Mesendoderm (in vitro differentiated cells): ENCODE data around the gene SLC16A7.

Experiments
- DNase-seq: peaks from one replicate; pipeline ENCODE4 v3.0.0; 2013
- H2AK5ac ChIP-seq: 2 replicates; pipeline ENCODE4 v1.6.1; 2013; ENCODE audit warnings: low read length, inconsistent platforms
- H2BK120ac ChIP-seq: 2 replicates; pipeline ENCODE4 v1.6.1; 2013; ENCODE audit warnings: low read depth, mild to moderate bottlenecking, low read length, moderate library complexity, mixed read lengths
- H2BK15ac ChIP-seq: replicated peaks from 2 replicates; pipeline ENCODE4 v1.6.1; 2013; ENCODE audit warnings: low read depth, mild to moderate bottlenecking, moderate library complexity
- H2BK5ac ChIP-seq: 2 replicates; pipeline ENCODE4 v1.6.1; 2013; ENCODE audit warnings: low read length, inconsistent platforms
- H3K18ac ChIP-seq: 2 replicates; pipeline ENCODE4 v1.6.1; 2013; ENCODE audit warnings: mild to moderate bottlenecking, low read length, mixed read lengths
- H3K23ac ChIP-seq: one replicate; pipeline ENCODE4 v1.6.1; 2013; ENCODE audit warnings: low read length
- H3K27ac ChIP-seq: 2 replicates; pipeline ENCODE4 v1.5.1; 2013; ENCODE audit warnings: low read depth, mild to moderate bottlenecking, inconsistent platforms, low read length, moderate library complexity
- H3K27me3 ChIP-seq: 2 replicates; pipeline ENCODE4 v1.6.1; 2013; ENCODE audit warnings: low read length, control low read depth, mild to moderate bottlenecking, inconsistent platforms; ENCODE audit not compliant: insufficient read depth, poor library complexity
- H3K36me3 ChIP-seq: 2 replicates; pipeline ENCODE4 v1.6.1; 2013; ENCODE audit warnings: low read length, inconsistent platforms; ENCODE audit not compliant: control insufficient read depth, insufficient read depth
- H3K4ac ChIP-seq: one replicate; pipeline ENCODE4 v1.6.1; 2013; ENCODE audit warnings: low read depth, mild to moderate bottlenecking, low read length, moderate library complexity
- H3K4me1 ChIP-seq: 2 replicates; pipeline ENCODE4 v1.6.1; 2013; ENCODE audit warnings: low read depth, low read length, inconsistent platforms; ENCODE audit not compliant: control insufficient read depth
- H3K4me2 ChIP-seq: 2 replicates; pipeline ENCODE4 v1.6.1; 2013; ENCODE audit warnings: low read length
- H3K4me3 ChIP-seq: 2 replicates; pipeline ENCODE4 v1.5.1; 2013; ENCODE audit warnings: mild to moderate bottlenecking, low read length
- H3K56ac ChIP-seq: one replicate; pipeline ENCODE4 v1.6.1; 2013; ENCODE audit warnings: low read length
- H3K79me1 ChIP-seq: 2 replicates; pipeline ENCODE4 v1.6.1; 2013; ENCODE audit warnings: low read length, inconsistent platforms
- H3K79me2 ChIP-seq: 2 replicates; pipeline ENCODE4 v1.6.1; 2013; ENCODE audit warnings: mild to moderate bottlenecking, low read length; ENCODE audit not compliant: control insufficient read depth, insufficient read depth
- H3K9ac ChIP-seq: 2 replicates; pipeline ENCODE4 v1.6.1; 2013; ENCODE audit warnings: low read length, inconsistent platforms
- H4K5ac ChIP-seq: one replicate; pipeline ENCODE4 v1.6.1; 2013; ENCODE audit warnings: low read length
- H4K8ac ChIP-seq: one replicate; pipeline ENCODE4 v1.6.1; 2013; ENCODE audit warnings: low read depth, mild to moderate bottlenecking, control low read depth, low read length, moderate library complexity
- WGBS: extraction: QIAGEN DNeasy Blood & Tissue Kit; methylation state at CpG from one replicate; pipeline ENCODE4 v1.1.7; 2013; ENCODE audit warnings: low lambda C conversion rate, missing lambda C conversion rate; ENCODE audit not compliant: insufficient coverage; ENCODE audit errors: extremely low coverage; 5-methylcytosine and 5-hydroxymethylcytosine counted together

Gene SLC16A7

DNA sequence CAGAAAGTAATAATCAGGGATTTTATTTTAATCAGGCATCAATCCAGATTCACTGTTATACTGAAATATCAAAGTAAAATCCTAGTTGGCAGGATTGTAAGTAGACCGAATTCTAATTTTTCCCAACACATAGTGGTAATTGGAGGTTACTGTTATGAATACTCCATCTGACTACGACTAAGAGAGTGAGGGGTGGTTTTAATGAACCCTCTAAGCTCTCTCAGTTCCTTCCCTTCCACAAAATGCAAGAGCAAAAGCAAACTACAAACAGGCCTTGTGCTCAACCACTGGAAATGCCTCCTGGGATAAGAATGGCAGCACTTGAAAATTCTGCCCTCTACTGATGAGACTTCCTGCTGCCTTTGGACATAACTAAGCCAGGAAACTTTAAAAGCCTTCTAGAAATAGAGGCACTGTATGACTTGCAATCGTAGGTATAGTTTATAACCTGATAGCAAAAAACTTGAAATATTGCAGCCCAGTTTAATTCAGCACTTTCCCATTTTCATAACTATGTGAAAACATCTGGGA lies 184.8 kb downstream of the SLC16A7 start:
- no CpG with 5 or more reads among the region's 3 CpGs for WGBS
- no peaks in the 10 kb centered on the region for H3K79me2 ChIP-seq
- no peak overlapping the region for H4K8ac ChIP-seq
- H3K4me3 ChIP-seq = no peak overlapping the region
- H4K5ac ChIP-seq = no peak overlapping the region
- no peaks in the 10 kb centered on the region for H3K36me3 ChIP-seq
- no peak overlapping the region for H3K4me2 ChIP-seq
- peak; percentile 76 for DNase-seq
- H2BK15ac ChIP-seq = no peak overlapping the region
- H3K9ac ChIP-seq = no peak overlapping the region
- no peak overlapping the region for H3K4ac ChIP-seq
- H3K27me3 ChIP-seq = no peaks in the 10 kb centered on the region
- H2AK5ac ChIP-seq = no peak overlapping the region
- H3K27ac ChIP-seq = no peak overlapping the region
- H2BK120ac ChIP-seq = no peak overlapping the region
- H3K23ac ChIP-seq = no peak overlapping the region
- no peak overlapping the region for H3K18ac ChIP-seq
- H3K4me1 ChIP-seq = no peaks in the 10 kb centered on the region
- no peak overlapping the region for H3K56ac ChIP-seq
- H2BK5ac ChIP-seq = no peak overlapping the region
- no peaks in the 10 kb centered on the region for H3K79me1 ChIP-seq

- Histone ChIP-seq H3K27me3 (no peaks in the 10 kb centered on the region), H3K36me3 (no peaks in the 10 kb centered on the region), H3K4me3 (no peak overlapping the region), H4K8ac (no peak overlapping the region), H2AK5ac (no peak overlapping the region), H3K27ac (no peak overlapping the region), H3K4me1 (no peaks in the 10 kb centered on the region), H3K79me1 (no peaks in the 10 kb centered on the region), H2BK5ac (no peak overlapping the region), H3K56ac (no peak overlapping the region), H2BK120ac (no peak overlapping the region), H3K9ac (no peak overlapping the region), H3K4ac (no peak overlapping the region), H3K18ac (no peak overlapping the region), H3K23ac (no peak overlapping the region), H3K4me2 (no peak overlapping the region), H3K79me2 (no peaks in the 10 kb centered on the region), H2BK15ac (no peak overlapping the region), H4K5ac (no peak overlapping the region)
- no CpG with 5 or more reads among the region's 4 CpGs for WGBS
- peak; percentile 18 for DNase-seq
Observed at GRCh38 chr12:59787610-59788009, 191.8 kb downstream of the SLC16A7 start.

- Histone ChIP-seq H3K4me2 (no peak overlapping the region), H4K8ac (no peak overlapping the region), H2AK5ac (no peak overlapping the region), H2BK5ac (no peak overlapping the region), H3K79me2 (no peaks in the 10 kb centered on the region), H2BK120ac (no peak overlapping the region), H3K27me3 (no peaks in the 10 kb centered on the region), H2BK15ac (no peak overlapping the region), H3K18ac (no peak overlapping the region), H3K36me3 (no peaks in the 10 kb centered on the region), H3K23ac (no peak overlapping the region), H3K27ac (no peak overlapping the region), H3K4me1 (no peaks in the 10 kb centered on the region), H3K79me1 (no peaks in the 10 kb centered on the region), H3K9ac (no peak overlapping the region), H3K4ac (no peak overlapping the region), H3K4me3 (no peak overlapping the region), H4K5ac (no peak overlapping the region), H3K56ac (no peak overlapping the region)
- WGBS = no CpG with 5 or more reads among the region's 1 CpG
- DNase-seq = no peak
Observed at GRCh38 chr12:59792647-59793046, 196.8 kb downstream of the SLC16A7 start.

DNA sequence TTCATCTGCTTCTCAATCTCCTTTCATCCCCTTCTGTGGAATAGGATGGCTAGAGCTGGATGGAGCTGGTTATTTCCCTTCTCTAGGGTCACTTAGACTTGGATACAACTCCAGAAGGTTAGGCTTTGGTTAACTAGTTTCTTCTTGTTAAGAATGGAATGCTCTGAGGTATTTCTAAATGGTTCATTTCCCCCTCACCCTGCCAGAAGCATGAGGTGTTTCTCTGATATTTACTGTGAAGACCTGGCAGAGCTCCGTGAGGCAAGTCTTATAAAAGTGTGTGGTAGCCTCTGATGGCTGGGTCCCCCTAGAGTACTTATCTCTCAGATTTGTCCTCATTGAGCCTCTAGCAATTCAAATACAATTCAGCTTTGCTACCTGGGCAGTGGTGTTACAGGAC lies 207.9 kb downstream of the SLC16A7 start:
- H3K9ac ChIP-seq = no peak overlapping the region
- no peaks in the 10 kb centered on the region for H3K36me3 ChIP-seq
- no CpG with 5 or more reads among the region's 1 CpG for whole genome bisulfite sequencing
- H3K27me3 ChIP-seq = no peaks in the 10 kb centered on the region
- H3K79me1 ChIP-seq = no peaks in the 10 kb centered on the region
- H4K5ac ChIP-seq = no peak overlapping the region
- peak overlapping the region; percentile 9 for H3K4ac ChIP-seq
- H3K4me2 ChIP-seq = no peak overlapping the region
- H3K4me1 ChIP-seq = no peaks in the 10 kb centered on the region
- H3K56ac ChIP-seq = no peak overlapping the region
- H3K4me3 ChIP-seq = no peak overlapping the region
- no peak overlapping the region for H2BK120ac ChIP-seq
- DNase-seq = peak; percentile 57
- H3K27ac ChIP-seq = no peak overlapping the region
- no peak overlapping the region for H3K18ac ChIP-seq
- H3K79me2 ChIP-seq = no peaks in the 10 kb centered on the region
- H2AK5ac ChIP-seq = no peak overlapping the region
- no peak overlapping the region for H2BK5ac ChIP-seq
- H4K8ac ChIP-seq = no peak overlapping the region
- H2BK15ac ChIP-seq = no peak overlapping the region
- H3K23ac ChIP-seq = no peak overlapping the region

DNA sequence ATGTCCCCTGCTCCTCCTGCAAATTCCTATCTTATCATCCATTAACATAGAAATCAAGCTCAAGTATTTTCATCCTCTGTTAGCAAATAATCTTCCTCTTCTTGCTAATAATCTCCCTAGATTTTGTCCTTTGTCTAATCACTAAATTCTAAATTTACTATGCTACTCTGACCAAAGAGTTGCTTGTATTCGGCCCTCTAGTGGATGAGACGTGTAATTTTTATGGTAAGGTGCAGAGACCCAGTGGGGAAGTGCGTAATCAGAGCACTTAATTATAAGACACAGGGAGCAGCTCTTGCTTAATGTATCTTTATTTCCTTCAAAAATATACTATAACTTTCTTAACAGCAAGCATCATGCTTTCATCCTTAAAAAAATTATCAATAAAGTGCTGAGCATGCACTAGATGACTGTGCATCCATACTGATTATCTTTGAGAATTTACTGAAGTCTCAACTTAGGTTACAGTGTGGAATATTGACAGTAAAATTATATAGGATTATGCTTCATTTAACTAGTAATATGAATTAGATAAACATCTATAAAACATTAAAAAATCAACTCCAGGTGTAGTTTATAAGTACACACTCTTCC lies 212.6 kb downstream of the SLC16A7 start:
- Histone ChIP-seq H3K23ac (no peak overlapping the region), H3K4me1 (no peaks in the 10 kb centered on the region), H3K27me3 (no peaks in the 10 kb centered on the region), H3K9ac (no peak overlapping the region), H3K18ac (no peak overlapping the region), H2AK5ac (no peak overlapping the region), H4K5ac (no peak overlapping the region), H3K4me3 (no peak overlapping the region), H2BK5ac (no peak overlapping the region), H3K79me2 (no peaks in the 10 kb centered on the region), H3K4me2 (no peak overlapping the region), H4K8ac (no peak overlapping the region), H3K4ac (no peak overlapping the region), H3K36me3 (no peaks in the 10 kb centered on the region), H3K79me1 (no peaks in the 10 kb centered on the region), H2BK120ac (no peak overlapping the region), H2BK15ac (no peak overlapping the region), H3K27ac (no peak overlapping the region), H3K56ac (no peak overlapping the region)
- peak; percentile 54 for DNase-seq
- WGBS = no CpG with 5 or more reads among the region's 3 CpGs

DNA sequence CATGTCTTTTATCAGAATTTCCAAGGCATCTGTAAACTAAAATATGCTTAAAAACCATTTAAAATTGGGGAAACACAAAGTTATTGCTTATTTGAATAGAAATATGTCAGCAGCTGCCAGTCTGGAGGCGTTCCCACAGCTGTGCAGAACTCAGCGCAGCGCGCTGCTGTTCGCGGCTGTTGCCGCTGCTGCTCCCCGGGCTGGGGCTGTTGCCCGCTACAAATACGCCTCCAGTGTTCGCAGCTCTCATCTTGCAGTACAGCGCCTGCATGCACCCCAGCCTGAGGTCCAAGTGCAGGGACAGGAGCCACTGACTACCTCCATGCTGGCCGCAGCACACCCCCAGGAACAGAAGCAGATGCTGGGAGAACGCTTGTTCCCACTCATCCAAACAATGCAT lies 216.2 kb downstream of the SLC16A7 start:
- Histone ChIP-seq H3K23ac (no peak overlapping the region), H3K4me2 (no peak overlapping the region), H3K9ac (no peak overlapping the region), H3K4me3 (no peak overlapping the region), H4K5ac (no peak overlapping the region), H3K79me1 (no peaks in the 10 kb centered on the region), H3K27me3 (no peaks in the 10 kb centered on the region), H3K36me3 (no peaks in the 10 kb centered on the region), H3K4me1 (no peaks in the 10 kb centered on the region), H3K79me2 (no peaks in the 10 kb centered on the region), H2AK5ac (no peak overlapping the region), H4K8ac (no peak overlapping the region), H2BK15ac (no peak overlapping the region), H2BK5ac (no peak overlapping the region), H2BK120ac (no peak overlapping the region), H3K27ac (no peak overlapping the region), H3K18ac (no peak overlapping the region), H3K56ac (peak overlapping the region; percentile 25), H3K4ac (no peak overlapping the region)
- WGBS = no CpG with 5 or more reads among the region's 14 CpGs
- DNase-seq = no peak
